GM19467 (cell line): Measurements from ENCODE around the gene PSKH1.
"Not testable (repeated sequence)": the region's sequence is repeated elsewhere in the genome, so short reads cannot be mapped to it uniquely, and the experiment has no call there.

Experiments
- ATAC-seq: cut with Tn5 transposase; IDR thresholded peaks from one replicate; pipeline ENCODE4 v1.9.1; 2021; ENCODE audit warnings: mild to moderate bottlenecking, moderate library complexity; ENCODE audit not compliant: unreplicated experiment

PSKH1 gene

GRCh38 chr16:67892899-67893742, at the start of gene PSKH1:
PSKH1 (plus strand) TSS chr16:67893254; CDS start chr16:67908750, 15,496 bp downstream.
- peak; percentile 83 for ATAC-seq

GRCh38 chr16:67843343-67843765, 49.7 kb upstream of the PSKH1 start:
- ATAC-seq: no peak

DNA sequence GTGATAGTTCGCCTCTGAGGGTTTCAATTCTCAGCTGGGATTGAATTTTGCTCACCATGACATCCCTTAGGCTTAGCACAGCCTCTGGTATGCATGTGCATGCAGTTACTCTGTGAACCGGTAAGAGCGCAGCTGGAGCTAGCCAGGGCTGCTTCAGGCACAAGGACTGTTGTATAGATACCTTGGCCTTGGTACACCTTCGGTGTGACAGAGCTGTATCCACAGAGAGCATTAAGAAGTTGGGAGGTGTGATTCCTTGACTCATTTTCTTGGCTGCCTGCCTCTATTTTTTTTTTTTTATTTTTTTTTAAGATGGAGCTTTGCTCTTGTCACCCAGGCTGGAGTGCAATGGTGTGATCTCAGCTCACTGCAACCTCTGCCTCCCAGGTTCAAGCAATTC, 48.6 kb upstream of the PSKH1 start:
- no peak for ATAC-seq

DNA sequence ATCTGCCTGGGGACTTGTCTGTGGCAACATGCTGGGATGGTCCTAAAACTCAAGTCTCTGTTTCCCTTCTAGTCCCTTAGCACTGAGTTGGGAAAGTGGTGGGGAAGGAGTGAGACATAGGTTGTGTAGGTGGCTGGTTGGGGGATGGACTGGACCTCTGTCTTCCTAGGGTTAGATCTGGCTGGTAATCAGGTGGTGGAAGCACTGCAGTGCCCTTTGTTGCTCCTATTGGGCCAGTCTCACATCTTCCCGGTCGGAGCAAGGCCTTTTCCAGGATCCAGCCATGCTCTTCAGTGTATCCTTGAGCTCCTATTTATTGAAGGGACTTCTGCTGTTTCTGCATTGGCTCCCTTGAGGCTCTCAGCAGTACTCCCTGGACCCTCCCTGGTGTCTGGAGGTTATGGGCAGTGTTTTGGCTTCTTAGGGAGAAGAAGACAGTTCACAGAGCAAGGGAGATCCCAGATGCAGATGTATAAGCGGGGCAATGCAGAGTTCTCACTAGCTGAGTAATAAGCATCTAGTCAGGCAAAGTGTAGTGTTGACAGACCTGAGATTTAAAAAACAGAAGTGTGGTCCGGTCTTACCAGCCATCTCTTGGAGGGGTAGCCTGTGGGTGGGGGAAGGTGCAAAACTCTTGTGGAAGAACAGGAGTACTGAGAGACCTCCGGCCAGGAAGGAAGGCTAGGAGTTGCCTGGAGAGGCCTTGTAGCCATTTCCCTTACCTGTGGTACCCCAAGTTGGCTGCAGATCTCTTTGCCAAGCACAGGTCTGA, 47.6 kb upstream of the PSKH1 start:
- no peak for ATAC-seq

- ATAC-seq: no peak
Measured at GRCh38 chr16:67846063-67846319, 47.1 kb upstream of the PSKH1 start.

DNA sequence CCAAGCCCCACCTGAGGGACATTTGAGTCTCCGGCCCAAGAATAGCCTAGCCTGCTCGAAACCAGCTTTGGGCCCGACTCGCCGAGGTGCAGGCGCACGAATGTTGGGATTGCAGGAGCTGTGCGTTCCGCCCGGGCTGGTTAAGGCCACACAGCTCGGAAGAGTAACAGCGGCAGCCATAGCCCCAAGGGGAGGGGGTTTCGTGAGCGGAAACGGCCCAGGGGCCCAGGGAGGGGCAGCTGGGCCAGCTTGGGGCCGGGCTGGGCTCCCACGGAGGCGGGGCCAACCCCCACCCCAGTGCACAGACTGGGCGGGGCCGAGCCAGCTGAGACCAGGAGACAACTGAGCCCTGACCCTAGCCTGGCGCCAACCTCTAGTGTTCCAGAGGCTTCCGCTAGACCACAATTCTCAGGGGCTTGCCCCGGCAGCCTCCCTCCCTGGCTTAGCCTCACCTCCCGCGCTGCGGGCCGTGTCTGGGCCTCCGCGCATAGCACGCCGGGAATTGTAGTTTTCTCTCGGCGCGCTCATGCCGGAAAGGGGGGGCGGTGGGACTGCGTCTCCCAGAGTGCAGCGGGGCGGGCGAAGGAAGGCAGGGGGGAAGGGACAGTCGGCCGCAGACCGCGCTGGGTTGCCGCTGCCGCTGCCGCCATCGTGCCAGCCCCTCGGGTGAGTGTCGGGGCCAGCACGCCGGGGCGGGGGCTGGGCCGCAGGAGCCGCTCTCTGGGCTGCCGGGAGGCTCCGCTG, 46.6 kb upstream of the PSKH1 start, which contains the start of gene NUTF2:
Gene NUTF2 (plus strand): TSS at position 614 of the 744 bp plus-strand sequence. CDS start 18,198 bp downstream, outside the sequence.
- ATAC-seq: peak; percentile 52

GRCh38 chr16:67847064-67847861, 45.8 kb upstream of the PSKH1 start, which contains the start of gene CENPT:
CENPT (minus strand) TSS chr16:67847693; CDS start chr16:67833859, 13,834 bp downstream.
- peak; percentile 29 for ATAC-seq

DNA sequence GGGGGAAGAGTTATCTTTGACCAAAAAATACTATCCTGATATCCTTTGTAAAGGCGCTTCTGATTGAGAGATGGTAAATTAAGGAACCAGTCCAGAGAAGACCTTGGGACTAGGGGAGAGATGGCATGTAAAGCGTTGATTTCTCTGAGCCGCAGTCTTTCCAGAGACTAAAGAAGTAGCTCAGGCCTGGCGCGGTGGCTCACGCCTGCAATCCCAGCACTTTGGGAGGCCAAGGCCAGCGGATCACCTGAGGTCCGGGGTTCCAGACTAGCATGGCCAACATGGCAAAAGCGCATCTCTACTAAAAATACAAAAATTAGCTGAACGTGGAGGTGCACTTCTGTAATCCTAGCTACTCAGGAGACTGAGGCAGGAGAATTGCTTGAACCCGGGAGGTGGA, 44.9 kb upstream of the PSKH1 start:
- no peak for ATAC-seq

- no peak for ATAC-seq
Measured at GRCh38 chr16:67853670-67854069, 39.4 kb upstream of the PSKH1 start.

- ATAC-seq: no peak
Measured at GRCh38 chr16:67855789-67856188, 37.3 kb upstream of the PSKH1 start.

DNA sequence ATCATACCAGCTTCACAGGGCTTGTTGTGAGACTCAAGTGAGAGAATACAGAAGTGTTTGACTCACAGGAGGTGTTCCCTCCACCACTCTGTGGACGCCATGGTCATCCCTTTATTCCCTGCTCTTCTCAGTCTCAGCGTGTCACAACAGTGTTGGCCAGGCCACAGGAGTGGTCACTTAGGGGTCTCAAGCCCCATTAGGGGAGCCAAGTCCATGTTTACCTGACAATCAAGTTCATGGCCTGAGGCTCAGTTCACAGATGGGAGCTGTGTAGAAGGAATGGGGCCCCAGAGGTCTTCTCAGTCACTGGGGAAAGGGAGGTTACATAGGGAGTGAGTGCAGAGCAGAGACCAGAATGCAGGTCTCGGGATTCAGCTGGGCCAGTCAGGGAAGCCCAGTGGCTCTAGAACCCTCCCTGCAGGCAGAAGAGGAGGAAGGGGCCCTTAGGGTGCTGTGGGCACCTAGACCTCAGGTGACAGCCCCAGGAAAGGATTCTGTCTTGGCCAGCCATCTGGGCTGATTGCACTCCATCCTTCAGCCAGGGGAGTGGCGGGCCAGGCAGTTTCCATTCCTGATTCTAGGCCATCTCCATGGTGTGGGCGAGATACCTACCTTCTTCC, 36.0 kb upstream of the PSKH1 start:
- no peak for ATAC-seq

DNA sequence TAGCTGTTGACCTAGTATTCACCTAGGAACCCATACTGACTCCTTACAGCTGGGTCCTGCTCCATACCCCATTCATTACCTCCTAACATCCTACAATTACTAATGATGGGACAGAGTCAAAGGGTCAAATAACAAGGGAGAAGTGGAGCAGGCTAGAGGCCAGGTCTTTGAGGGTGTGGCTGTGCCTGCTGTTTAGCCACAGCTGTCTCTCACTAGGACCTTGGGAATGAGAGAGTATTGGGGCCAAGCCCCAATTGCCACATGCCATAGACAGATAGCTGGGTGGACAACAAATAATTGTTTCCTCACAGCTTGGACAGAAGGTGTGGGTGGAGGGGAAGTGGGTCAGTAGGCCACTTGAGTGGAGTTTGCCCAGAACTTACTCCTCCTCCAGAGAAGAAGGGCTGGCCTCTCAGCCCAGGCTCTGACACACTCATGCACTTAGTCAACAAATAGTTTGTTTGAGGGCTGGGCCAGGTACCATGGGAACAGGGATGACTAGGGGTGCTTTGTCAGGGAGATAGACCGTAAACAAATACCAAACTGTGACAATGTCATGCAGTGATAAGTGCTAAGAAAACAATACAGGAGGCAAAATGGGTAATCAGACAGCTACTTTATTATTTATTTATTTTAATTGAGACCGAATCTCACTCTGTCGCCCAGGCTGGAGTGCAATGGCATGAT, 35.4 kb upstream of the PSKH1 start:
- ATAC-seq: no peak

- ATAC-seq: no peak
Measured at GRCh38 chr16:67858500-67858899, 34.6 kb upstream of the PSKH1 start.

DNA sequence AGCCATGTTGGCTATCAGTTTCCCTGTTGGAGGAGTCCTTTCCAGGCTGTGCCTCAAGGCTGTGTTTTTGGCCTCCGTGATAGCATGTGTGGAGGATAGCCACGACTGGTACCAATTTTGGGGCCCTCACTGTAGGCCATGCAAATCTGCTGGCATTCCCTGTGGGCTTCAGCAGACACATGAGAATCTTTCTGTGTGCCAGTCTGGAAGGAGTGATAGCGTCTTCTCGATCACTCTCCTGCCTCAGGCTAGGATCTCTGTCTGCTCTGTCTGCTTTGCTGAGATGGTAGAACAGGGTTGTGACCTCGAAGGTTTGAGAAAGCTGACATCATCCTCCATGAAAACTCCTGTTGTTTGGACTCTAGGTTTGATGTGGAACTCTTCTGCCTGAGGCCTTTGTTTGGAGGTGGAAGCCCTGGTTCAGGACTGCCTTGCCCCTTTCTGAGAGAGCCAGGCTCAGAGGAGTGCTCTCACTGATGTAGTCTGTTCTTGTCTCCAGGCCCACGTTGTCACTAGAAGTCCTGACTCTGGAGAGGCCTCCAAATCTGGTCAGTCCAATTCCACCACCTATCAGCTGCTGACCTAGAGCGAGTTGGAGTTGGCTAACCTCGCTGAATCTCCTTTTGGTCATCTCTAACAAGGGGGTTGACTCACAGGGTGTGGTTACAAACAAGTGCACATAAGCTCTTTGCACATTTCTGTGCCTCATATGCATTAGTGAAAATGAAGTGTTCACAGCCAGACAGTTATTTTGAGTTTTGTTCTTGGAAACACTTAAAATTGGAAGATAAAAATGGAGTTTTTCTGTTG, 32.3 kb upstream of the PSKH1 start:
- ATAC-seq: no peak

- ATAC-seq: no peak
Measured at GRCh38 chr16:67861877-67862276, 31.2 kb upstream of the PSKH1 start.

DNA sequence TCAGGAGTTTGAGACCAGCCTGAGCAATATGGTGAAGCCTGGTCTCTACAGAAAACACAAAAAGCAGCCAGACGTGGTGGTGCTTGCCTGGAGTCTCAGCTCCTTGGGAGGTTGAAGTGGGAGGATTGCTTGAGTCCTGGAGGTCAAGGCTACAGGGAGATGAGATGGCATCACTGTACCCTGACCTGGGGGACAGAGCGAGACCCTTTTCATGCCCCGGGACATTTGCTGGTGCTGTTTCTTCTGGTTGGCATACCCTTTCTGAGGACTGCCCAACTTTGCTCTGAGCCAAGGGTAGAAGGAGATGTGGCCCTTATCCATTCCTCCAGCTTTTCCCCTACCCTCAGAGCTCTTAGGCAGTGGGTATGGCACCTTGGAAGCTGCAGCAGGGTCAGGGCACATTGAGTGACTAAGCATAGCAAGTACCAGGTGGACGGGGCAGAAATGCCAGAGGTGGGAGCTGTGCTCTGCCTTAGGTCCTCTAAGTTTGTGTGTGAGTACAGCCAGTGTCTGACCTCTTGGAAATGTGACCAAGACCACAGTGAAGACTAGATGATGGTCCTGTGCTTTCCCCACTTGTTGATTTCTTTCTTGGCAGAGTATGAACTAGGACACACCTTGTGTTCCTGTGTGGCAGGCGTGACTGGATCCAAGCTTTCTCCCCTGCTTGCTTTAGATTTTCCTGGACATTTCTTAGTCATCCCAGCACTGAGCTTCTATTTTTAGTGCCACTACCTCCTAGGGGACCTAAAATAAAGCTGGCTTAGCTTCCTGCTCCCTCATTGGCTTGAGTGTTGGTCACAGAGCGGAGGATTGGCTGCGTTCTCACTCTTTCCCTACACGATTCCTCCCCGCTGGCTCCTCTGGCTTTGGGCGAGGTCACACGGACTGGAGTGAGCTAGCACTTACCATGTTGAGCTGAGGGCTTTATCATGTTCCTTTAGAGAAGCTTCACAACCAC, 30.2 kb upstream of the PSKH1 start:
- ATAC-seq: no peak

GRCh38 chr16:67864044-67864443, 29.0 kb upstream of the PSKH1 start:
- ATAC-seq: not testable (repeated sequence)

GRCh38 chr16:67864594-67864993, 28.5 kb upstream of the PSKH1 start:
- no peak for ATAC-seq
